ENCODE data around the gene STK17B. TPM values are rescaled to one million over a fixed set of nuclear protein-coding genes. Genes with fewer than 3 reads are reported as not detected.
A peak's percentile ranks its signal among the peaks of the same experiment; 100 is the strongest.

Gene STK17B
- total and polyA plus RNA-seq, 2 of the 13 experiments (the other 11 are each of a cell fraction or from before 2014, with no cell fraction given): 1.6 to 4.5 TPM

- no peak; the same call in 1 of the 2 replicates for TF ChIP-seq ZBTB2 (CRISPR knock-in tag; IDR thresholded peaks at IDR 0.05; ENCODE audit: low read depth)
- TF ChIP-seq TBL1XR1 (IDR thresholded peaks at IDR 0.05; ENCODE audit: borderline replicate concordance, low read length, partially characterized antibody): peak; percentile 41
- TF ChIP-seq RBM22 (optimal IDR thresholded peaks at IDR 0.05; ENCODE audit: low read length): no peak
- TF ChIP-seq, protein P1, sequence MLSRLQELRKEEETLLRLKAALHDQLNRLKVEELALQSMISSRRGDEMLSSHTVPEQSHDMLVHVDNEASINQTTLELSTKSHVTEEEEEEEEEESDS (CRISPR knock-in tag; IDR thresholded peaks at IDR 0.05; ENCODE audit: borderline replicate concordance): no peak
- TF ChIP-seq ZNF891 (CRISPR knock-in tag; IDR thresholded peaks at IDR 0.05): no peak
- TF ChIP-seq HNF1B (CRISPR knock-in tag; IDR thresholded peaks at IDR 0.05): peak; percentile 64; the same call in 1 of the 2 replicates
- TF ChIP-seq CTCF (CRISPR knock-in tag; IDR thresholded peaks at IDR 0.05): peak; percentile 22; the same call in 1 of the 2 replicates
- peak; percentile 50; the same call in 1 of the 2 replicates for TF ChIP-seq SIN3A (IDR thresholded peaks at IDR 0.05; ENCODE audit: borderline replicate concordance, low read depth, low read length)
- TF ChIP-seq, protein P2, sequence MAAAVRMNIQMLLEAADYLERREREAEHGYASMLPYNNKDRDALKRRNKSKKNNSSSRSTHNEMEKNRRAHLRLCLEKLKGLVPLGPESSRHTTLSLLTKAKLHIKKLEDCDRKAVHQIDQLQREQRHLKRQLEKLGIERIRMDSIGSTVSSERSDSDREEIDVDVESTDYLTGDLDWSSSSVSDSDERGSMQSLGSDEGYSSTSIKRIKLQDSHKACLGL (CRISPR knock-in tag; IDR thresholded peaks at IDR 0.05): no peak
- TF ChIP-seq ZNF574 (CRISPR knock-in tag; IDR thresholded peaks at IDR 0.05): peak; percentile 50; the same call in 1 of the 2 replicates
- TF ChIP-seq ZNF225 (CRISPR knock-in tag; IDR thresholded peaks at IDR 0.05): no peak
- no peak for TF ChIP-seq AGO2 (optimal IDR thresholded peaks at IDR 0.05; ENCODE audit: low read depth, low read length)
- TF ChIP-seq ZNF563 (CRISPR knock-in tag; IDR thresholded peaks at IDR 0.05): peak; percentile 82
- TF ChIP-seq TCF7 (IDR thresholded peaks at IDR 0.05; ENCODE audit: low read depth): no peak
- TF ChIP-seq KDM5A (IDR thresholded peaks at IDR 0.05; ENCODE audit: borderline replicate concordance, low read length): peak; percentile 49; the same call in 1 of the 2 replicates
- no peak for TF ChIP-seq FOXP1 (IDR thresholded peaks at IDR 0.05)
- no peak for TF ChIP-seq FOXP1 (CRISPR knock-in tag; IDR thresholded peaks at IDR 0.05)
- TF ChIP-seq ZNF431 (CRISPR knock-in tag; IDR thresholded peaks at IDR 0.05; ENCODE audit: borderline replicate concordance, low read depth): no peak
- peak; percentile 56 for TF ChIP-seq POGZ (CRISPR knock-in tag; IDR thresholded peaks at IDR 0.05)
- TF ChIP-seq ZNF781 (CRISPR knock-in tag; IDR thresholded peaks at IDR 0.05; ENCODE audit: borderline replicate concordance, not compliant biosample characterization): no peak
- no peak for TF ChIP-seq DPF2 (CRISPR knock-in tag; IDR thresholded peaks at IDR 0.05; ENCODE audit: borderline replicate concordance, low read depth)
Measured at GRCh38 chr2:196171248-196171871, at the start of gene STK17B (continued).

Data from HepG2 (cell line).